ENCODE measurements around the gene UACA. TPM values are rescaled to one million over a fixed set of nuclear protein-coding genes. Genes with fewer than 3 reads are reported as not detected.

Gene UACA
- total and polyA plus RNA-seq, 3 donors from 2014 or later: 10.2 to 65.1 (median 56.9) TPM

DNA sequence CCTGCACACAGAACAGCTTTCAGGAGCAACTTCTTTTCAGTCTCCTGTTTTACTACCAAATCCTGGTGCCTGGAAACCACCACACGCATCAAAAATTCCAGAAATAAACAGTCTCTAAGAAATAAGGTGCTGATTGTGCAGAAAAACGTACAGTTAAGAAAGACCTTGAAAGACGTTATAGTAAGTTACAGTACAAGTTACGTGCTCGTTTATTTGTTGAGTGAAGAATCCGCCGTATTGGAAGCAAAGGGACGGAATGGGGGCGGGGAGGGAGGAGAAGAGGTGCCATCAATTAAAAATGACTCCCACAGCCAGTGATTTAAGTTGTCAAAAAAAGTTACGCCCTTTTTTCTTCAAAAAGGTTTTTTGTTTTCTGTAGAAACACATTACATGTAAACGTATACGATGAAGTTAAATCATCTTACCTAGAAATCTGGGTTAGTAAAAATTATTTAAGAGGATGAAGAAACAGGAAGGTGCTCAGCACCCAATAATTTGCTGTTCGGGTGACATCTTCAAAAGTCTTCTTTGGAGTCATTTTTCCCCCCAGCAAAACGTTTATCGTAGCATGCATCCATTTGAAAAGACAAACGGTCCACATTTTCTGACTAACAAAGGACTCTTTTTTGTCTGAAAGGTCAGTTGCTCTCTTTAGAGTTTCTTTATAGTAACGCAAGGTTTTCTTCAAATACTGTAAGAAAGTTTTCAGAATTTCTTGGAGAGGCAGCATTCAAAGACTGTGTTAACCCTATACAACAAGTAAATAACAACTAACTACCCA, 782 bp upstream of the UACA start:
- Histone ChIP-seq H3K36me3 (ENCODE audit: low read depth, missing control alignments) (no peaks in the 10 kb centered on the region), H3K4me1 (peaks cover 8% of the 10 kb centered on the region), H3K27ac (peak overlapping the region; percentile 92 to 96), H3K4me3 (peak overlapping the region; percentile 87 to 89), H3K9me3 (no peaks in the 10 kb centered on the region), H3K27me3 (no peaks in the 10 kb centered on the region)
- intact Hi-C loops (cut with DNase I; ENCODE audit: low total_unique reads): loop anchor here (10.0 kb wide), 1 partner anchor 51 kb away; no protein-coding TSS in a partner anchor
- no peak for TF ChIP-seq POLR2A (IDR thresholded peaks at IDR 0.05)
- TF ChIP-seq, protein P1, sequence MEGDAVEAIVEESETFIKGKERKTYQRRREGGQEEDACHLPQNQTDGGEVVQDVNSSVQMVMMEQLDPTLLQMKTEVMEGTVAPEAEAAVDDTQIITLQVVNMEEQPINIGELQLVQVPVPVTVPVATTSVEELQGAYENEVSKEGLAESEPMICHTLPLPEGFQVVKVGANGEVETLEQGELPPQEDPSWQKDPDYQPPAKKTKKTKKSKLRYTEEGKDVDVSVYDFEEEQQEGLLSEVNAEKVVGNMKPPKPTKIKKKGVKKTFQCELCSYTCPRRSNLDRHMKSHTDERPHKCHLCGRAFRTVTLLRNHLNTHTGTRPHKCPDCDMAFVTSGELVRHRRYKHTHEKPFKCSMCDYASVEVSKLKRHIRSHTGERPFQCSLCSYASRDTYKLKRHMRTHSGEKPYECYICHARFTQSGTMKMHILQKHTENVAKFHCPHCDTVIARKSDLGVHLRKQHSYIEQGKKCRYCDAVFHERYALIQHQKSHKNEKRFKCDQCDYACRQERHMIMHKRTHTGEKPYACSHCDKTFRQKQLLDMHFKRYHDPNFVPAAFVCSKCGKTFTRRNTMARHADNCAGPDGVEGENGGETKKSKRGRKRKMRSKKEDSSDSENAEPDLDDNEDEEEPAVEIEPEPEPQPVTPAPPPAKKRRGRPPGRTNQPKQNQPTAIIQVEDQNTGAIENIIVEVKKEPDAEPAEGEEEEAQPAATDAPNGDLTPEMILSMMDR (IDR thresholded peaks at IDR 0.05): no peak
- no peak for DNase-seq
- 3 to 4% methylated on average over 17 of the region's 17 CpGs for WGBS, 2 donors

DNA sequence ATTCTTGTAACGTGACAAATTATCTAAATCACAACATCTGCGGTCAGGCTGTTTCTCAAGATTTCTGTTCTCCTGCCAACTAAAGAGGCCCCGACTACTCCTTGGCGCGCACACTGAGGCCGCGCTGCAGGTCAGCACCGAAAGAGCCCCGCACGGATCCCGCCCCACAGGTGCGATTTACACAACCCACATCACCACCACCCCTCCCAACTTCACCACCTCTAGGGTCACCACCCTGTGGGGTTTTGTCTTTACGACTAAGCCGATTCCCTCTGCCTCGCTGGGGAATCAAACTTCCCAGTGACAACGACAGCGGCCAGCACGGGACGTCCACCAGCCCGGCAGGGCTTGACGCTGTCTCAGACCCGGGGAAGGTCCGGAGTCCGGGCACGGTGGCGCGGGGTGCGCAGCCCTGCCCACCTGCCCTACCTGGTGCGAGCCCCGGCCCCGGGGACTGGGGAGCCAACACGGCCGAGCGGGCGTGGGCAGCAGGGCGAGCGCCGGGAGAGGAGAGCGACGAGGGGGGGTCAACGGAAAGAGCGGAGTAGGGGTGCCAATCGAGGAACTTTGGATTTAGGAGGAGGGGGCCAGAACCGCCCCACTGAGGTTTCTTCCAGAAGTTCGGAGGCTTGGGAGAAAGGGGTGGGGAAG, 764 bp downstream of the UACA start:
- Histone ChIP-seq H3K4me1 (peaks cover 8% of the 10 kb centered on the region), H3K27me3 (no peaks in the 10 kb centered on the region), H3K36me3 (ENCODE audit: low read depth, missing control alignments) (no peaks in the 10 kb centered on the region), H3K4me3 (peak overlapping the region; percentile 87 to 89), H3K27ac (peak overlapping the region; percentile 92 to 96), H3K9me3 (no peaks in the 10 kb centered on the region)
- peak; percentile 45 for DNase-seq
- intact Hi-C loops (cut with DNase I; ENCODE audit: low total_unique reads): loop anchor here (10.0 kb wide), 1 partner anchor 52 kb away; no protein-coding TSS in a partner anchor
- TF ChIP-seq, protein P1 (IDR thresholded peaks at IDR 0.05): no peak
- TF ChIP-seq POLR2A (IDR thresholded peaks at IDR 0.05): no peak
- 0% methylated on average over 30 to 45 of the region's 45 CpGs for WGBS, 2 donors

DNA sequence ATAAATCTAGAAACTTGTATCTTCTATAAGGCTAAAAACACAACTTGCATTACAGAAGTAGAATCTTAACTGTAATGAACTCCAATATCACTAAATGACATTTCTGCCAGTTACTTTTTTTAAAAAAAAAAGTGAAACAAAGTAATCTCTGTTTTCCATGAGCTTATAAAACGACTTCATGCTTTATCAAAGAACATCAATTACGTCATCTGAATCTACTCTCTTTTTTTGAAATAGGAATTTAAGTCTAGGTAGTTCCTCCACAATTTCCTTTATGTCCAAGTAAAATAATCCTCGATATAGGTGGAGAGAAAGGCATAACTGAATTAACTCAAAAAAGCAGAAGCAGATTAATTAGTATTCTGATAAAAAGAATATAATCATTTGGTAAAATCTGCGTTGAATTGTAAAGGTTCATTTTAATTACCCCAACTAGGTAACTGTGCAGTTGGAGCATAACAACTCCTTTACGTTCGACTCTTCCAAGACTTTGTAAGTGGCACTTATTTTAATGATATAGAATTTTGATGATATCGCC, 1.4 kb downstream of the UACA start:
- Histone ChIP-seq H3K9me3 (no peaks in the 10 kb centered on the region), H3K27me3 (no peaks in the 10 kb centered on the region), H3K27ac (peak overlapping the region; percentile 92 to 96), H3K4me1 (peaks cover 8% of the 10 kb centered on the region), H3K36me3 (ENCODE audit: low read depth, missing control alignments) (no peaks in the 10 kb centered on the region), H3K4me3 (peak overlapping the region; percentile 87 to 89)
- intact Hi-C loops (cut with DNase I; ENCODE audit: low total_unique reads): loop anchor here (10.0 kb wide), 1 partner anchor 53 kb away; no protein-coding TSS in a partner anchor
- DNase-seq: no peak
- no peak for TF ChIP-seq POLR2A (IDR thresholded peaks at IDR 0.05)
- TF ChIP-seq, protein P1 (IDR thresholded peaks at IDR 0.05): no peak
- 11 to 13% methylated on average over 7 of the region's 7 CpGs for WGBS, 2 donors

DNA sequence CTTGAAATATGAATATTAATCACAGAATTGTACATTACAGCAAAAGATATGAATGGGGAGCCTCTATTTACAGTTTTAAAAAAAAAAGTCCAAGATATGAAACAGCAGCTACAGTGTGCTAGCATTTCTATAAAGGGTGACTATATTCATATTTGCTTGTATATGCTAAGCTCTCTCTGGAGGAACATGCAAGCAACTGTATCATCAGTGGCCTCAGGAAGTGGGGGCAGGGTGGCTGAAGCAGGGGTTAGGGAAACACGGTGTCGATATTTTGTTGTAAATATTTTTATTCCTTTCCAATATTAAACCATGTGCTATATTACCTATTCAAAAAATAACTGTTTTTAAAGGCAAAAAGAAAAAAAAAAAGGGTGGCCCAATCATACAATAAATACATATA, 2.3 kb downstream of the UACA start:
- 33 to 45% methylated on average over 2 of the region's 2 CpGs for WGBS, 2 donors
- no peaks in the 10 kb centered on the region for H3K27me3 ChIP-seq
- peaks cover 8% of the 10 kb centered on the region for H3K4me1 ChIP-seq
- TF ChIP-seq POLR2A (IDR thresholded peaks at IDR 0.05): no peak
- TF ChIP-seq, protein P1 (IDR thresholded peaks at IDR 0.05): no peak
- DNase-seq: no peak
- H3K9me3 ChIP-seq: no peaks in the 10 kb centered on the region
- no peak overlapping the region for H3K27ac ChIP-seq
- H3K4me3 ChIP-seq: no peak overlapping the region
- H3K36me3 ChIP-seq (ENCODE audit: low read depth, missing control alignments): no peaks in the 10 kb centered on the region
- intact Hi-C loops (cut with DNase I; ENCODE audit: low total_unique reads): loop anchor here (10.0 kb wide), 1 partner anchor 54 kb away; no protein-coding TSS in a partner anchor
